Esophagus muscularis mucosa (tissue), 4 donors: ENCODE results near the gene KCTD16. TPM values are rescaled to one million over a fixed set of nuclear protein-coding genes. Genes with fewer than 3 reads are reported as not detected.

ENCODE experiments used
- DNase-seq: peaks from one replicate; pipeline ENCODE4 v3.0.0-alpha.2; 2017; ENCODE audit errors: extremely low spot score
- H3K27ac ChIP-seq, 4 donors: fragments of 200-600 bp; sonication (generic); replicated peaks in 1 of 4; 1 replicate in 3 of 4; 2 replicates in 1 of 4; pipeline ENCODE4 v1.5.1; 2016 to 2019; ENCODE audit warnings: mild to moderate bottlenecking in 1 of 4
- H3K27me3 ChIP-seq, 4 donors: fragments of 200-600 bp; sonication (generic); one replicate each; pipeline versions ENCODE4 v1.5.1 to v1.6.0; 2016 to 2019
- H3K36me3 ChIP-seq, 4 donors: fragments of 200-600 bp; sonication (generic); one replicate each; pipeline ENCODE4 v1.5.1; 2016 to 2019
- H3K4me1 ChIP-seq, 4 donors: fragments of 200-600 bp; sonication (generic); one replicate each; pipeline ENCODE4 v1.5.1; 2016 to 2019
- H3K4me3 ChIP-seq, 4 donors: fragments of 200-600 bp; sonication (generic); 1 replicate in 2 of 4; 2 replicates in 2 of 4; pipeline ENCODE4 v1.5.1; 2016 to 2019; ENCODE audit warnings: mild to moderate bottlenecking in 4 of 4, moderate library complexity in 1 of 4
- H3K9me3 ChIP-seq, 4 donors: fragments of 200-600 bp; sonication (generic); 1 replicate in 3 of 4; 2 replicates in 1 of 4; pipeline ENCODE4 v1.5.1; 2016 to 2019
- EP300 ChIP-seq: sonication (generic); formaldehyde crosslinking; IDR thresholded peaks from one replicate; pipeline ENCODE4 v1.6.1; 2017; ENCODE audit warnings: antibody characterized with exemption
- POLR2A ChIP-seq: fragments of 450-650 bp; IDR thresholded peaks from one replicate; pipeline ENCODE4 v1.6.1; 2017; ENCODE audit warnings: antibody characterized with exemption, moderate library complexity, mild to moderate bottlenecking, low read depth
- POLR2AphosphoS5 ChIP-seq, 2 donors: sonication (generic); formaldehyde crosslinking; IDR thresholded peaks; one replicate each; pipeline ENCODE4 v1.6.1; 2017; ENCODE audit warnings: antibody characterized with exemption in 2 of 2
- WGBS: methylation state at CpG from one replicate; pipeline ENCODE4 v1.1.5; 2018; 5-methylcytosine and 5-hydroxymethylcytosine counted together
- intact Hi-C: fragments of 100-400 bp; cut with DNase I; formaldehyde crosslinking; loops from one replicate; pipeline ENCODE4 v1.15.1; 2023
- total RNA-seq, 4 donors: library from RNA; depleted of rRNA; stranded (reverse); fragments of >200 nt; gene quantifications; one replicate each; pipeline versions ENCODE4 v1.1.0 to v1.2.1, GENCODE V29; 2016
- TF ChIP-seq, protein P1 (sequence below), 3 experiments: fragments of 200-600 bp in 2 of 3; fragments of 450-650 bp in 1 of 3; sonication (generic) in 2 of 3; IDR thresholded peaks; one replicate each; pipeline ENCODE4 v1.5.1; 2017 to 2019; ENCODE audit warnings: antibody characterized with exemption in 3 of 3, mild to moderate bottlenecking in 2 of 3, moderate library complexity in 1 of 3

The KCTD16 gene
- total RNA-seq, 4 donors from 2014 or later = under 0.01 to 0.11 (median under 0.01) TPM; not detected in 1

DNA sequence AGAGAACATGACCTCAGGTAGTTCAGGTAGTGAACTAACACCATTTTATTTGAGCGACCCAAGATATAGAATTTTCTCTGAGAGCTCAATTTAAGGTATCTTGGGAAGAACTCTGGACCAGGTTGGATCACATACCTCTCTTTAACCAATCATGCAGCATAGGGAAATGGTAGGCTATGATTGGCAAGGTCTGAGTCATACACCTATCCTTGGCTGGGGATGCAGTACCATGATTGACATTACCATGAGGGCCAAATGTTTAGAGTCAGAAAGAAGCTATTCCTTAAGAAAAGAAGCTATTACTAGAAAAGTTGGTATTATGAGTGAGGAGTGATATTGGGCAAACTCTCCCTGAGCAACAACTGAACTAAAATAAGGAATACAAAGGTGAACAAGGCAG, 258.7 kb downstream of the KCTD16 start:
- Histone ChIP-seq H3K36me3 (no peaks in the 10 kb centered on the region), H3K4me3 (no peak overlapping the region), H3K27me3 (no peaks in the 10 kb centered on the region), H3K4me1 (no peaks in the 10 kb centered on the region), H3K27ac (no peak overlapping the region), H3K9me3 (no peaks in the 10 kb centered on the region)
- TF ChIP-seq POLR2AphosphoS5 (IDR thresholded peaks at IDR 0.05) (no peak), EP300 (no peak), POLR2A (no peak)
- TF ChIP-seq, protein P1, sequence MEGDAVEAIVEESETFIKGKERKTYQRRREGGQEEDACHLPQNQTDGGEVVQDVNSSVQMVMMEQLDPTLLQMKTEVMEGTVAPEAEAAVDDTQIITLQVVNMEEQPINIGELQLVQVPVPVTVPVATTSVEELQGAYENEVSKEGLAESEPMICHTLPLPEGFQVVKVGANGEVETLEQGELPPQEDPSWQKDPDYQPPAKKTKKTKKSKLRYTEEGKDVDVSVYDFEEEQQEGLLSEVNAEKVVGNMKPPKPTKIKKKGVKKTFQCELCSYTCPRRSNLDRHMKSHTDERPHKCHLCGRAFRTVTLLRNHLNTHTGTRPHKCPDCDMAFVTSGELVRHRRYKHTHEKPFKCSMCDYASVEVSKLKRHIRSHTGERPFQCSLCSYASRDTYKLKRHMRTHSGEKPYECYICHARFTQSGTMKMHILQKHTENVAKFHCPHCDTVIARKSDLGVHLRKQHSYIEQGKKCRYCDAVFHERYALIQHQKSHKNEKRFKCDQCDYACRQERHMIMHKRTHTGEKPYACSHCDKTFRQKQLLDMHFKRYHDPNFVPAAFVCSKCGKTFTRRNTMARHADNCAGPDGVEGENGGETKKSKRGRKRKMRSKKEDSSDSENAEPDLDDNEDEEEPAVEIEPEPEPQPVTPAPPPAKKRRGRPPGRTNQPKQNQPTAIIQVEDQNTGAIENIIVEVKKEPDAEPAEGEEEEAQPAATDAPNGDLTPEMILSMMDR (IDR thresholded peaks at IDR 0.05) = no peak
- WGBS = 91% methylated on average over 1 of the region's 1 CpG
- intact Hi-C loops = no loop called here
- no peak for DNase-seq

DNA sequence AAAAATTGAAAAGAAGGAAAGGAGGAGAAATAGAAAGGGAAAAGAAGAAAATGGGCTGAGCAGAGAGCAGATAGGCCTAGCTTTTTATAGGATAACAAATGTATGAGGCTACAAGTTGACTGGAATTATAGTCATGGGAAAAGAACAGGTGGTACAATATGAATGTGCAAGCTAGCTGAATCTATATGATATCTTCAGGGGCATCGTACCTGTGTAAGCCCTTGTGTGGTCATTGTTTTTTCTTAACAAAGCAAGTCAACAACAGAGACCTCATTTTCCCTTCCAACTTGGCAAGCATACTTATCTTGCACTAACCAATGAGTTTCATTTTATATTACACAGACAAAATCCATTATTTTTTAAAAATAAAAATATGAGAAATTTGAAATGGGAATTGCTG, 259.2 kb downstream of the KCTD16 start:
- Histone ChIP-seq H3K27me3 (no peaks in the 10 kb centered on the region), H3K9me3 (no peaks in the 10 kb centered on the region), H3K4me1 (no peaks in the 10 kb centered on the region), H3K4me3 (no peak overlapping the region), H3K36me3 (no peaks in the 10 kb centered on the region), H3K27ac (no peak overlapping the region)
- DNase-seq = no peak
- 81% methylated on average over 1 of the region's 1 CpG for WGBS
- no peak for TF ChIP-seq POLR2A
- no peak for TF ChIP-seq POLR2AphosphoS5 (IDR thresholded peaks at IDR 0.05)
- intact Hi-C loops = no loop called here

DNA sequence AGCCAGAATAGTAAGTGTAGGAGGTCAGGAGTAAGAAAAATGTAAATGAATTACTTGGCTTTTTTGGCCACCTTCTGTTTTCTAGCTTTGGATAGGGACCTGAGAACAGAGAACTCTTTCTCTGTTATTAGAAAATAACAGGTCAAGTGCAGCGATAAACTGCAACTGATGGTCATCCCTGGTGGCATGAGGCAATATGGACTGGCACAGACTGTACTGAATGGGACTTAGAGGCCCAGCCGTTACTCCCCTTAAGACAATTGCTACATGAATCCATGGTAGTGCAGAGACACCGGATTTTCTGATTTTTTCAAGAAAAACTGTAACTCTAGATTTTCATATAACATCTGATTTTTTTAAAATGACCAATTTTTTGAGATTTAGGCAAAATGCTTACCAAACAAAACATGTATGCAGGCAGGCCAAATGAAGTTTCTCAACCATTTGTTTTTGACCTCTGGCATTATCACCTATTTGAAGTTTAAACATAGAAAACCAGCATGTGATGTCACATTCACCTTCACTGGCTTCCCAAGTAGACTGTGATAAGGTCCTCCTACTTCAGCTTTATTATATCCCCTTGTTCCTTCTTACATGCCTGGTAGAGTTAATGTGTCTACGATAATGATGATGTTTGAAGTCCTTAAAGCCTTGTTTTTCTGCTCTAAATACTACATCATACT, 262.6 kb downstream of the KCTD16 start:
- no peaks in the 10 kb centered on the region for H3K4me1 ChIP-seq
- intact Hi-C loops = no loop called here
- no peak overlapping the region for H3K27ac ChIP-seq
- H3K4me3 ChIP-seq = no peak overlapping the region
- no peaks in the 10 kb centered on the region for H3K27me3 ChIP-seq
- 93% methylated on average over 4 of the region's 4 CpGs for WGBS
- no peaks in the 10 kb centered on the region for H3K36me3 ChIP-seq
- no peak for TF ChIP-seq EP300
- no peak for TF ChIP-seq POLR2A
- TF ChIP-seq POLR2AphosphoS5 (IDR thresholded peaks at IDR 0.05) = no peak
- TF ChIP-seq, protein P1 (IDR thresholded peaks at IDR 0.05) = no peak
- DNase-seq = no peak
- H3K9me3 ChIP-seq = no peaks in the 10 kb centered on the region

DNA sequence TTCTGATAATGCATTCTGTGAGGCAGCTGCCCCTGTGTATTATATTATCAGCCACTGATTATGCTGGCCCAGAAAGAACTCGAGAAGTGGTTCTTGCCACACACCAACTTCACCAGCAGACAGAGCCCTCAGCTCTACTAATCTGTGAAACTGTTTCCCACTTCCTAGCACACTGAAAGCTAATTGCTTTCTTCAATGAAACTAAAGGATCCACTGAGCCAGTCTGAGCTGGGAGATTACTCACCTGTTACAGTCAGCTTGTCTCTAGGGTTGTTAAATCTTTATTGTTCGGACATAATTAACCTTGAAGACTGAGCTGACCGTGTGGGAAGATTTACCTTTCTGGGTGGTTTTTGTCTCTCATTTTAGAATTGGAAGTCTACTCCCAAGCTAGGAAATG, 263.2 kb downstream of the KCTD16 start:
- Histone ChIP-seq H3K36me3 (no peaks in the 10 kb centered on the region), H3K4me3 (no peak overlapping the region), H3K27me3 (no peaks in the 10 kb centered on the region), H3K9me3 (no peaks in the 10 kb centered on the region), H3K4me1 (no peaks in the 10 kb centered on the region), H3K27ac (no peak overlapping the region)
- DNase-seq = no peak
- whole genome bisulfite sequencing = 89% methylated on average over 3 of the region's 3 CpGs
- TF ChIP-seq POLR2A (no peak), EP300 (no peak), POLR2AphosphoS5 (IDR thresholded peaks at IDR 0.05) (no peak)
- intact Hi-C loops = no loop called here

DNA sequence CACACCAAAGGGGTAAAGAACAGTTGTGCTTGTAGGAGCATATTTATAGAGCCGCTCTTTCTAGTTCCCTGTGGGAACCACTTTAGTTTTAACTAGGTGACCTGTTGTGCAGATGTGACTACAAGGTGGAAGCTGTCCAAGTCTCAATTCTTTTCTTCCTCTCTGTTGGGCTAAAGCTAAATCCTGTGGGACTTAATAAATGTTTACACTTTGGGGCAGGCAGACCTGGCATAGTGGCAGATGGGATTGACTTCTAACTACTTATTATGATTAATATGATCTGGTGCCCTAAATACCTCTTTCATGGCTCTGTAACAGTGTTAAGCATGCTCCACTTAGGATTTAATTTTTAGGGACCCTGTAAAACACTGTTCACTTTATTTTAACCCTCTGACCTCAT, 265.3 kb downstream of the KCTD16 start:
- intact Hi-C loops = no loop called here
- peaks cover 0 to 6% (median 0%) of the 10 kb centered on the region in 4 donors for H3K9me3 ChIP-seq
- no peak overlapping the region for H3K4me3 ChIP-seq
- H3K36me3 ChIP-seq = no peaks in the 10 kb centered on the region
- no peaks in the 10 kb centered on the region for H3K4me1 ChIP-seq
- TF ChIP-seq, protein P1 (IDR thresholded peaks at IDR 0.05) = no peak
- TF ChIP-seq EP300 = no peak
- TF ChIP-seq POLR2A = no peak
- no peak for TF ChIP-seq POLR2AphosphoS5 (IDR thresholded peaks at IDR 0.05)
- no peaks in the 10 kb centered on the region for H3K27me3 ChIP-seq
- no peak overlapping the region for H3K27ac ChIP-seq
- no peak for DNase-seq
- WGBS = 36% methylated on average over 1 of the region's 1 CpG

DNA sequence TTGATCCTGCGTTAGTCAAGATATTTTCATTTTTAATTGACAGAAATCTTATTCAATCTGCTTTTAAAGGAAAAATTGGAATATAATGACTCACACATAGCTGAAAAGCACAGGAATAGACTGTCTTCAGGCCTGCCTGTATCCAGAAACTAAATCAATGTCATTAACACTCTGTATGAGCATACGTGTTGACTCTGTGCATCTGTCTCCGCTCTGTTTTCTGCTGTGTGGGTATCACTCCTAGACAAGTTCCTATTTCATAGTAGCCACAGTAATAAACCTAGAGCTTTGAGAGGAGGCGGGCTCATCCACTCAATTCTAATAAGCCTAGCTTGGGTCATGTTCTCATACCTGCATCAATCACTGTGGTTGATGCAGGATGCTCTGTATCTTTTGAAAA, 267.6 kb downstream of the KCTD16 start:
- no peaks in the 10 kb centered on the region for H3K27me3 ChIP-seq
- intact Hi-C loops = no loop called here
- H3K4me1 ChIP-seq = no peaks in the 10 kb centered on the region
- DNase-seq = no peak
- peaks cover 0 to 16% (median 5%) of the 10 kb centered on the region in 4 donors for H3K9me3 ChIP-seq
- no peak overlapping the region for H3K4me3 ChIP-seq
- TF ChIP-seq, protein P1 (IDR thresholded peaks at IDR 0.05) = no peak
- TF ChIP-seq POLR2A = no peak
- TF ChIP-seq EP300 = no peak
- TF ChIP-seq POLR2AphosphoS5 (IDR thresholded peaks at IDR 0.05) = no peak
- 89% methylated on average over 4 of the region's 4 CpGs for whole genome bisulfite sequencing
- no peaks in the 10 kb centered on the region for H3K36me3 ChIP-seq
- no peak overlapping the region for H3K27ac ChIP-seq
